NB4 (cell line): Measurements from ENCODE around the gene VPS4A.

Experiments
- DNase-seq: peaks from one replicate; pipeline ENCODE4 v3.0.0; 2010; ENCODE audit warnings: low read depth
- H3K4me3 ChIP-seq: one replicate; pipeline ENCODE4 v1.5.1; 2011; ENCODE audit warnings: mild to moderate bottlenecking, low read depth, low read length, moderate library complexity
- CTCF ChIP-seq: IDR thresholded peaks from one replicate; pipeline ENCODE4 v1.5.1; 2012; ENCODE audit warnings: low read depth, low read length
- MYC ChIP-seq: IDR thresholded peaks from 2 replicates; pipeline ENCODE4 v1.6.1; 2011; ENCODE audit warnings: low read depth, low read length
- POLR2A ChIP-seq: IDR thresholded peaks from 2 replicates; pipeline ENCODE4 v1.6.1; 2011; ENCODE audit warnings: mild to moderate bottlenecking; ENCODE audit not compliant: insufficient read length; ENCODE audit errors: extremely low read depth
- TF ChIP-seq, protein P1 (sequence below): IDR thresholded peaks from 2 replicates; pipeline ENCODE4 v1.6.1; 2011; ENCODE audit warnings: low read depth, low read length

Gene VPS4A

DNA sequence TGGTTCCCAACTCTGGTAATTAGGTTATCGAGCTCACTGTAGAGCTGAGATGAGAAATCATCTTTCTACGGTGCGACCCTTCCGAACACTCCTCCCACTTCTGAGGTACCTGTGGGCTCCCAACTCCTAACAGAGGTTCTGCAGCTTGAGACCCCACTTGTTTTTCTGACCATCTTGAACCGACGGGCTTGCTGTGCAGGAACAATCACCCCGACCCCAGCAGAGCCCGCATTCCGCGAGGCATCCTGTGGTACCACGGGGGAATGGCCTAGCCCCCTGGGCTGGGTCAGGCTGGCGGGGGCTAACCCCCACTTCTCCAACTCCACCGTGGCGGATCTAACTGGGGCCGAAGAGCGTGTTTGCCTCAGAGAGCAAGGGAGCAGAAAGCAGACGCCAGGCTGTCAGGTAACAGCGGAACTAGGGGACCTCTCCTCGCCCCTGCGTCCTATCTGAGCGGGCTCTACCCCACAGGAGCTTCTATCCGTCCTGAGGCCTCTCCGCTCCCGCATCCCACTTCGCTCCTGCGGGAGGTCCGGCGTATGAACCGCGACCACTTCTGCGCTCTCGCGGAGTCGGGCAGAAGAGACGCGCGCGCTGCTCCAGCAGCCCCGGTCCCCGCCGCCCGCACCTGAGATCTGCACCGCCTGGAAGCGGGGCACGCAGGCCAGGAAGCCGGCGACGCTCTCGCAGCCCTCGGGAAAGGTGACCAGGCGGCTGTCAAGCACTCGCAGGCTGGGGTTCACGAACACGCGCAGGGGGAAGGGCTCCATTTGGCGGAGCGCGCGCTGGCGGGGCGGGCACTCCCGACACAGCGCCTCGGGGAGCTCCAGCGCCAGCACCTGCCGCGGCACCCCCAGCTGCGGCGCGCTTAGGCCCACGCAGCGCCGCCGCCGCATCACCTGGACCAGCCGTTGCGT is 18.5 kb downstream of the VPS4A start:
- no peak for DNase-seq
- peak overlapping the region; percentile 89 for H3K4me3 ChIP-seq
- TF ChIP-seq CTCF (no peak), POLR2A (no peak), MYC (no peak)
- TF ChIP-seq, protein P1, sequence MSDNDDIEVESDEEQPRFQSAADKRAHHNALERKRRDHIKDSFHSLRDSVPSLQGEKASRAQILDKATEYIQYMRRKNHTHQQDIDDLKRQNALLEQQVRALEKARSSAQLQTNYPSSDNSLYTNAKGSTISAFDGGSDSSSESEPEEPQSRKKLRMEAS = no peak; the same call in 1 of the 2 replicates

DNA sequence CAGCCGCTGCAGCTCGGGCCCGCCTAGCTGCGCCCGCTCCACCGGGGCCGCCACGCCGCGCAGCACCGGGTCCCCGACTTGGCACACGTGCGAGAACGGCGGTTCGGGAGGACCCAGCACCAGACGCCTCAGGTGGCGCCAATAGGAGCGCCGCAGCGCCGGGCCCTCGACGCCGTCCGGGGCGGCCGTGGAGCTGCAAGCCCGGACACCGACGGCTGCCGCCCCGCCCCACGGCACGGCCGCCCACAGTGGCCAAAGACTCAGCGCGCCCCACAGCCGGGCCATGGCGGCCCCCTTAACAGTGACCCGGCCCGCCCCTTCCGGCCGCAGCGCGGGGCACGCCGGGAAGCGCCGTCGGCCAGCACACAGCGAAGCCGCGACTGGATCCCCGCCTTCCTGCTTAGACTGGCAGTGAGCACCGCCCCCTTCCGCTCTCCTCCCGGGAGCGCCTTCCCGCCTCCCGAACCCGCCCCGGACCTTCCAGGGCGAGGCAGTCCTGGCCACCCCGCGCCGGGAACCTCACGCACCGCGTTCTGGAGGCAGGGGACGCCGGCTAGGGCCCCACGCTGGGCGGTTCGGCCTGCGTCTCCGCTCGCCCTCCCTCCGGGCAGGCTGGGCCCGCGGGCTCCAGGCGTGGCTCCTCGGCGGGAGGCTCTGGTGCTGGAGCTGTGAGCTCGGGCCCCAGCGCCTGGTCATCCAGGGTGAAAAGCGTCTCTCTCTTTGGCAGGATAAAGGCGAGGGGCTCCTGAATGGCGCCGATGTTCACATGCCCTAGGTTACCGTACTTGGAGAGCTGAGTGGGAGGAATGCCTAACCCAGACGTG is 19.3 kb downstream of the VPS4A start, which contains the start of gene PDF:
PDF (minus strand) TSS at position 303 of the 824 bp plus-strand sequence; CDS start at position 285, 18 bp downstream.
- DNase-seq = peak; percentile 97
- TF ChIP-seq CTCF (no peak), MYC (peak; percentile 64), POLR2A (peak; percentile 57)
- TF ChIP-seq, protein P1 = peak; percentile 54
- peak within 1 kb of the TSS; percentile 89 for H3K4me3 ChIP-seq

- DNase-seq = no peak
- H3K4me3 ChIP-seq = no peak overlapping the region
- TF ChIP-seq, protein P1 = no peak
- TF ChIP-seq POLR2A = no peak
- TF ChIP-seq CTCF = no peak
Measured at GRCh38 chr16:69334696-69335095, 23.5 kb downstream of the VPS4A start.

DNA sequence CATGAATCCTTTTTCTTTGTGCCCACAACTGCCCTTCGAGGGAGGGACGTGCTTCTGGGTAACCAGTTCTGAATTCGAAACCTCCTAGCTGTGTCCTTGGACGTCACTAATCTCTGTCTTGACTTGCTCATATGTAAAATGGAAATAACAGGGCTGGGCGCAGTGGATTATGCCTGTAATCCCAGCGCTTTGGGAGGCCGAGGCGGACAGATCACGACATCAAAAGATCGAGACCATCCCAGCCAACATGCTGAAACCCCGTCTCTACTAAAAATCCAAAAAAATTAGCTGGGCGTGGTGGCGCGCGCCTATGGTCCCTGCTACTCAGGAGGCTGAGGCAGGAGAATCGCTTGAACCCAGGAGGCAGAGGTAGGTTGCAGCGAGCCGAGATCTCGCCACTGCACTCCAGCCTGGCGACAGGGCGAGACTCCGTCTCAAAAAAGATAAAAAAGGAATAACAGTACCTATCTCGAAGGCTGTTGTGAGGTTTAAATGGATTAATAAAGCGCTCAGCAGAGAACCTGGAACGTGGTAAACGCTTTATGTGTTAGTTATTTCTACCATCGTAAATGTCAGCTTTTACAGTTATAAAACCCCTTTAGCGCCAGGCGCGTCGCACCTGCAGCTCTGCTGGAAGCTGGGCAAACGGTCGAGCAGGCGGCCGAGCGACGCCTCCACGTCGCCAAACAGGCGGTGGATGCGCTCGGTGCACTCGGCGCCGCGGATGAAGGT is 27.6 kb downstream of the VPS4A start:
- peak overlapping the region; percentile 98 for H3K4me3 ChIP-seq
- no peak for DNase-seq
- no peak for TF ChIP-seq POLR2A
- no peak for TF ChIP-seq CTCF
- no peak for TF ChIP-seq MYC
- TF ChIP-seq, protein P1 = no peak
